ENCODE measurements around the gene GPR39. TPM values are rescaled to one million over a fixed set of nuclear protein-coding genes. Genes with fewer than 3 reads are reported as not detected.

The GPR39 gene
- total RNA-seq, 1 donor from 2014 or later = under 0.01 TPM

DNA sequence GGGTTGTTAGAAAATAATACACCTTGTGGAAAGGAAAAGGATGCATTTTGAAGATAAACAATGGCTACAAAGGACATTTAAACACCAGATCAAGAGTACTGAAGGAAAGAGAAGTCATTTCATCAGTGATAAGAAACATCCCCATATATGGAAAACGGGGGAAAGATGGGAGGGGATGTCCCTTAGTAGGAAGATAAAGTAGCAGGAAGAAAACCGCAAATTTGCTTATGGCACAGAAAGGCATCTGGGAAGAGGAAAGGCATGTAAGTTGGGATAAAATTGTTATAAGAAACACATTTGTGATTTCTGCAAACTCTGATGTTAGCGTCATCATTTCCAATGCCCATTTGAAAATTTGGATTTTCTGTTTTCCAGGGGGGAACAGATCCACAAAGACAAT lies 263.9 kb downstream of the GPR39 start:
- DNase-seq = no peak

DNA sequence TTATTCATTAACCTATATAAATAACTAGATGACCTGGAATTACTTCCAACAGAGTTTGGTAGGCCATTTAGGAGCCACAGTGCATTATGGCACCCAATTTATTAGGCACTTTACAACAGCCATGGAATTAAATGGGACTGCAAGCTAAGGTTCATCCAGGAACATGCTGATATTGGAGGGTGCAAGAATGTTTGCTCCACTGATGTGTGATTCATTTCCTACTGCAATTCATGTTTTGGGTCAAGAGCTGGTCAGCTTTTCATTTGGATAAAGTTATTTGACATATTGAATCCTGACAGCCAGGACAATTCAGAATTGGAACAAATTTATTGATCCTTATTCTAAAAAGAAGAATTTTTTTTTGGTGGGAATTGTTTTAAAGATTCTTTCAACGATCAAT lies 265.2 kb downstream of the GPR39 start:
- peak; percentile 9 for DNase-seq

DNA sequence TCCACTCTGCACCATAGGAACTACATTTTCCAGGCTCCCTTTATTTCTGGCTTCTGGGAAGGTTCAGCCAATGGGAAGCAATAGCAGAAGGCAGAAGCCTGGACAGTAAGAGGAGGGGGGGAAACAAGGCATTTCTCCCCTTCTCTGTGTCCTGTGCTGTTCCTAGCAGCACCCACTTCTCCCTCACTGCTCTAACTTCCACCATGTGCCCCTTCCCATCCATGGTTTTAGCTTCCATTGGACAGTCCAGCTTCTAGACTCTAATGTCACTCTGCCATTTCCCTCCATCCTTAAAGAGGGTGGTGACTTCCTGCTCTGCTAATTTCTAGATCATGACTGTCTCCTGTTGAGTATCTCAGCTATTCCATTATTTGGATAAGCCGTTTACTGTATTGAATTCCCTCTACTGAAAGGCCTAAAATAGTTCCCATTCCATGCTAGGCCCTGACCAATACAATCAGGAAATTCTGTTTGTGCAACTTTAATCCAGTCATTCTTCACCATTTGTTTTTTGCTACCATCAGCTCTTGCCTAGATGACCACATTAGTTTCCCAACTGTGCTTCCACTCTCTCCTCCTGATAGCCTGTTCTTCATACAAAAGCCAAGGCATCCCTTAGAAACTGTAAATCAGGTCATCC lies 274.2 kb downstream of the GPR39 start:
- DNase-seq = no peak

DNA sequence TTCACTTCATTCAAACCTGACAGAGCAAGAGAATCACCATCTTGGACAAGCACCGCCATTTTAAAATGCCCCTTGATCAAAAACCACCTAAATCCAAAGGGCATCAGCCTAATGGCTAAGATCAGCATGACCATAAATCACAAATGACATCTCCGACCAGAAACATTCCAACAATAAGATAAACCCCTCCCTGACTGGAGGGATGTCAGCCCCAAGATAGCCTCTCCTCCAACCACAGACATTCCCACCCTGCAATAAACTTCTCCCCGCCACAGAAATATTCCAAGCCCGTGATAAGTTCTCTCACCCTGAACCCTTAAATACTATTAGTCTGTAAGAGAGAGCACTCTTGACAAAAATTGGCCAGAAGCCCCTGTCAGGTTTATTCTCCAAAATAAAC lies 275.0 kb downstream of the GPR39 start:
- DNase-seq = no peak

DNA sequence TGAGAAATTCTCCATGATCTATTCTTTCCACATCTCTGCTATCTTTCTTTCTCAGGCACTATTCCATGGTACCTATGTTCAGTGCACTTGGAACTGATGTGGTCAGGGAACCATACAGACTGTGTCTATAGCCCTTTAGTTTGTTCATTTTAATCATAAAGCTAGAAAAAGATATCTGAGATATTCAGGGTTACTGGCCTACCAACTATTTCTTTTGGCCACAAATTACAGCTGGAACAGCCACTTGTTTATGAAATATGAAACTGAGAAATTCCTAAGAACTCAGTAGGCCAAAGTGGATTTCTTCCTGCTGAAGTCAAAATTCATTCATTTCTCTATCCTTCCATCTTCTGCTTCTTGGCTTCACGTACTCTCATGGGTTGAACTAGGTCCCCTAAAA lies 276.2 kb downstream of the GPR39 start:
- no peak for DNase-seq

All from dermis blood vessel endothelial cell (primary cell).